ENCODE data around the gene SMYD3. TPM values are rescaled to one million over a fixed set of nuclear protein-coding genes. Genes with fewer than 3 reads are reported as not detected.

Gene SMYD3
- total and polyA plus RNA-seq, 9 of the 15 experiments (the other 6 are each of a cell fraction or from before 2014, with no cell fraction given): 128 to 440 (median 197) TPM

DNA sequence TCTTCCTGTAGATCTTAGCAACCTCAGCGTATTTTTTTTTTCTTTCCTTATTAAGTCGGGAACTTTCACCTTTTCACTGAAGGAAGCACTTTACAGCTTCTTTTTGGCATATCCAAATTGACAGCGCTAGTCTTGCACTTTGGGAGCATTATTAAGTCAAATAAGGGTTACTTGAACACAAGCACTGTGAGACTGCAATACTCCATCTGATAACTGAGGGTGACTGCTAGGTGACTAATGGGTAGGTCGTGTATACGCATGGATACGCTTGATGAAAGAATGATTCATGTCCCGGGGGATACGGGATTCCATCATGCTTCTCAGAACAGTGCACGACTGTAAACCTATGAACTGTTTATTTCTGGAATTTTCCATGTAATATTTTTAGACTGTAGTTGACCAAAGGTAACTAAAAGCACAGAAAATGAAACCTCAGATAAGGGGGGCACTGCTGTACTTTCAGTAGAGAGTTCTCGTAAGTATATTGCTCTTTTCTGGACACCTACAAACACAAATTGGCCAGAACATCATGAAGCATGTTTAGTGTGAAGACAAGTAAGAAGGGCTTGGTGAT lies 364.7 kb downstream of the SMYD3 start:
- DNase-seq (ENCODE audit: extremely low read depth in 1 of 4, low spot score in 3 of 4) (peak; percentile 70 to 89 (median 78)), ATAC-seq (peak; percentile 88), FAIRE-seq (peak; percentile 84)
- Histone ChIP-seq H3K9ac (ENCODE audit: insufficient read depth in 1 of 2, low read depth in 2 of 2, low read length in 2 of 2) (peak overlapping the region in 1 of 2 experiments; percentile 54; a peak in 2 of 4 replicates), H3K79me2 (ENCODE audit: control insufficient read depth, insufficient read depth, low read length) (peaks cover 15% of the 10 kb centered on the region; the same call in 1 of the 3 replicates), H3K27me3 (ENCODE audit: control insufficient read depth in 2 of 2, insufficient read depth in 2 of 2, low read length in 2 of 2) (no peaks in the 10 kb centered on the region), H3K4me1 (replicated peaks in 1 of 2; ENCODE audit: control insufficient read depth in 2 of 2, insufficient read depth in 2 of 2, low read length in 2 of 2) (peaks cover 2 to 46% of the 10 kb centered on the region in 2 experiments; a peak in 4 of 5 replicates), H3K27ac (ENCODE audit: extremely low read depth, low read depth, low read length) (peak overlapping the region; percentile 50), H4K20me1 (replicated peaks; ENCODE audit: control insufficient read depth, insufficient read depth, low read length) (no peaks in the 10 kb centered on the region), H3K9me1 (ENCODE audit: control insufficient read depth, insufficient read depth, low read length) (no peaks in the 10 kb centered on the region), H3K4me2 (ENCODE audit: insufficient read depth, low read length) (peak overlapping the region; percentile 67), H3K36me3 (ENCODE audit: control insufficient read depth, insufficient read depth, low read length) (peaks cover 7% of the 10 kb centered on the region; the same call in 2 of the 3 replicates), H2AFZ (ENCODE audit: low read depth, low read length) (peak overlapping the region; percentile 36), H3K4me3 (no peak overlapping the region), H3K9me3 (replicated peaks; ENCODE audit: control insufficient read depth, insufficient read depth, low read depth, low read length) (0 out of 2 replicates have a peak, but pooled peaks cover 3% of the 10 kb centered on the region)
- intact Hi-C loops (cut with micrococcal nuclease) (no loop called here), in situ Hi-C loops (cut with MboI) (no loop called here)
- ChIA-PET POLR2A (interaction anchor here (1.7 kb wide), 1 partner anchor 12 kb away, joined by 6 read pairs; no protein-coding TSS in a partner anchor), CTCF (ENCODE audit: low intra/inter-chr PET ratio) (no interaction called here)
- 6% methylated on average over 10 of the region's 10 CpGs for WGBS (ENCODE audit: insufficient coverage, low coverage, missing lambda C conversion rate)
- BruUV-seq (replicated peaks): no TSS peak
- TF ChIP-seq, protein P1, sequence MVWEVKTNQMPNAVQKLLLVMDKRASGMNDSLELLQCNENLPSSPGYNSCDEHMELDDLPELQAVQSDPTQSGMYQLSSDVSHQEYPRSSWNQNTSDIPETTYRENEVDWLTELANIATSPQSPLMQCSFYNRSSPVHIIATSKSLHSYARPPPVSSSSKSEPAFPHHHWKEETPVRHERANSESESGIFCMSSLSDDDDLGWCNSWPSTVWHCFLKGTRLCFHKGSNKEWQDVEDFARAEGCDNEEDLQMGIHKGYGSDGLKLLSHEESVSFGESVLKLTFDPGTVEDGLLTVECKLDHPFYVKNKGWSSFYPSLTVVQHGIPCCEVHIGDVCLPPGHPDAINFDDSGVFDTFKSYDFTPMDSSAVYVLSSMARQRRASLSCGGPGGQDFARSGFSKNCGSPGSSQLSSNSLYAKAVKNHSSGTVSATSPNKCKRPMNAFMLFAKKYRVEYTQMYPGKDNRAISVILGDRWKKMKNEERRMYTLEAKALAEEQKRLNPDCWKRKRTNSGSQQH (CRISPR knock-in tag; IDR thresholded peaks at IDR 0.05): 0 out of 2 replicates have a peak, but pooled peaks have one; percentile 13
- TF ChIP-seq ZNF79 (CRISPR knock-in tag; IDR thresholded peaks at IDR 0.05; ENCODE audit: low read depth) (0 out of 2 replicates have a peak, but pooled peaks have one; percentile 50), CTBP1 (IDR thresholded peaks at IDR 0.05; ENCODE audit: borderline replicate concordance) (peak; percentile 78; the same call in 1 of the 2 replicates), SIN3B (IDR thresholded peaks at IDR 0.05; ENCODE audit: low read depth) (no peak), ZNF584 (CRISPR knock-in tag; IDR thresholded peaks at IDR 0.05; ENCODE audit: low read depth) (peak; percentile 71; the same call in 1 of the 2 replicates), DACH1 (IDR thresholded peaks at IDR 0.05; ENCODE audit: partially characterized antibody) (peak; percentile 96), NCOR1 (IDR thresholded peaks at IDR 0.05) (peak; percentile 57), PHB (CRISPR knock-in tag; IDR thresholded peaks at IDR 0.05) (no peak), DDX20 (tag; IDR thresholded peaks at IDR 0.05; ENCODE audit: low read depth) (peak; percentile 76; the same call in 1 of the 2 replicates), HOXB6 (CRISPR knock-in tag; IDR thresholded peaks at IDR 0.05; ENCODE audit: borderline replicate concordance) (no peak), PML (IDR thresholded peaks at IDR 0.05; ENCODE audit: low read length) (no peak; the same call in 1 of the 2 replicates), JUND (IDR thresholded peaks at IDR 0.05; ENCODE audit: borderline replicate concordance, low read depth, low read length) (peak; percentile 96), JUND (tag; IDR thresholded peaks at IDR 0.05; ENCODE audit: borderline replicate concordance, low read depth, low read length) (peak; percentile 95), RNF2 (IDR thresholded peaks at IDR 0.05) (peak; percentile 65; the same call in 1 of the 2 replicates), CBFA2T3 (IDR thresholded peaks at IDR 0.05) (peak; percentile 50), IRF2 (CRISPR knock-in tag; IDR thresholded peaks at IDR 0.05) (no peak), ZFPM2 (CRISPR knock-in tag; IDR thresholded peaks at IDR 0.05) (no peak), MAFG (tag; conservative IDR thresholded peaks at IDR 0.05) (peak; percentile 79)
- TF ChIP-seq, protein P2, sequence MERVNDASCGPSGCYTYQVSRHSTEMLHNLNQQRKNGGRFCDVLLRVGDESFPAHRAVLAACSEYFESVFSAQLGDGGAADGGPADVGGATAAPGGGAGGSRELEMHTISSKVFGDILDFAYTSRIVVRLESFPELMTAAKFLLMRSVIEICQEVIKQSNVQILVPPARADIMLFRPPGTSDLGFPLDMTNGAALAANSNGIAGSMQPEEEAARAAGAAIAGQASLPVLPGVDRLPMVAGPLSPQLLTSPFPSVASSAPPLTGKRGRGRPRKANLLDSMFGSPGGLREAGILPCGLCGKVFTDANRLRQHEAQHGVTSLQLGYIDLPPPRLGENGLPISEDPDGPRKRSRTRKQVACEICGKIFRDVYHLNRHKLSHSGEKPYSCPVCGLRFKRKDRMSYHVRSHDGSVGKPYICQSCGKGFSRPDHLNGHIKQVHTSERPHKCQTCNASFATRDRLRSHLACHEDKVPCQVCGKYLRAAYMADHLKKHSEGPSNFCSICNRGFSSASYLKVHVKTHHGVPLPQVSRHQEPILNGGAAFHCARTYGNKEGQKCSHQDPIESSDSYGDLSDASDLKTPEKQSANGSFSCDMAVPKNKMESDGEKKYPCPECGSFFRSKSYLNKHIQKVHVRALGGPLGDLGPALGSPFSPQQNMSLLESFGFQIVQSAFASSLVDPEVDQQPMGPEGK (CRISPR knock-in tag; IDR thresholded peaks at IDR 0.05; ENCODE audit: borderline replicate concordance): 0 out of 2 replicates have a peak, but pooled peaks have one; percentile 50
- TF ChIP-seq, protein P3, sequence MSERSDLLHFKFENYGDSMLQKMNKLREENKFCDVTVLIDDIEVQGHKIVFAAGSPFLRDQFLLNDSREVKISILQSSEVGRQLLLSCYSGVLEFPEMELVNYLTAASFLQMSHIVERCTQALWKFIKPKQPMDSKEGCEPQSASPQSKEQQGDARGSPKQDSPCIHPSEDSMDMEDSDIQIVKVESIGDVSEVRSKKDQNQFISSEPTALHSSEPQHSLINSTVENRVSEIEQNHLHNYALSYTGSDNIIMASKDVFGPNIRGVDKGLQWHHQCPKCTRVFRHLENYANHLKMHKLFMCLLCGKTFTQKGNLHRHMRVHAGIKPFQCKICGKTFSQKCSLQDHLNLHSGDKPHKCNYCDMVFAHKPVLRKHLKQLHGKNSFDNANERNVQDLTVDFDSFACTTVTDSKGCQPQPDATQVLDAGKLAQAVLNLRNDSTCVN (CRISPR knock-in tag; IDR thresholded peaks at IDR 0.05): no peak; the same call in 1 of the 2 replicates

Measured in K562 (cell line).